CD1c-positive myeloid dendritic cell (primary cell): ENCODE data around the gene STRA6.

Experiments used
- DNase-seq: peaks from one replicate; pipeline ENCODE4 v3.0.0-alpha.2; 2016; ENCODE audit errors: extremely low spot score

STRA6 gene

GRCh38 chr15:74202452-74203401 is at the start of gene STRA6:
STRA6 (minus strand) TSS chr15:74202787; CDS start chr15:74202267, 520 bp downstream.
- DNase-seq = no peak

DNA sequence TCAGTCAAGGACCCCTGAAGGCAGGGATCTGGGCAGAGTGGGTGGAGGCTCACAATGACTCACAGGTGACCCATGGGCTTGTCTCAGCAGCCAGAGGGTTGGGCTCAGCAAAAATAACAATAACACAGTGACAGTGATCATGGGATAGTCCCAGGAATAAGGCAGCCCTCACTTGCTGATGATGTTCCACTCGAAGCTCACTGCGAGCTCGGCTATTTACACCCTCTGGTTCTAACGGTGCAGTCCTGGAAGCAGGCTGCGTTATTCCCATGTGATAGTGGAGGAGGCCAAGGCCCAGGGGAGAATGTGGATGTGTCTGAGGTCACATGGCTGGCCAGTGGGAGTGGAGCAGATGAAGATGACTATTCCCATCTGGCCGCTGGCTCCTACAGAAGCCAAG is 49.7 kb upstream of the STRA6 start:
- no peak for DNase-seq

- DNase-seq = no peak
Measured at GRCh38 chr15:74251131-74251811, 48.7 kb upstream of the STRA6 start.

DNA sequence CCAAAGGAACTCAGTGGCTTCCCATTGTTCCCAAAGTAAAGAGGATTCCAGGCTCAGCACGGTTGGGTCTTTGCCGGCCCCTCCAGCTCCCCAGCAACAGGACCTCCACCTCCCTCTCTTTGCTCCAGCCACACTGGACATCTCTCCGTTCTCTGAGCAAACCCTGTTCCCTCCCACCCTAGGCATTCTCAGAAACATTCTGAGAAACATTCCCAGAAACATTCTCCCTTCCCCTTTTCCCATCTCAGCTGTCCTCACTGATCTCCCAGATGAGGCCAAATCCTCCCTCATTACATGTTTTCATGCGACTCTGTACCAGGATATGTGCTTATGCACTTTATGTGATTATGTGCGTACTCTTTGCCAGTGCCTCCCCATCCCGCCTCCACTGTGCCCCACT is 47.7 kb upstream of the STRA6 start:
- DNase-seq = no peak

DNA sequence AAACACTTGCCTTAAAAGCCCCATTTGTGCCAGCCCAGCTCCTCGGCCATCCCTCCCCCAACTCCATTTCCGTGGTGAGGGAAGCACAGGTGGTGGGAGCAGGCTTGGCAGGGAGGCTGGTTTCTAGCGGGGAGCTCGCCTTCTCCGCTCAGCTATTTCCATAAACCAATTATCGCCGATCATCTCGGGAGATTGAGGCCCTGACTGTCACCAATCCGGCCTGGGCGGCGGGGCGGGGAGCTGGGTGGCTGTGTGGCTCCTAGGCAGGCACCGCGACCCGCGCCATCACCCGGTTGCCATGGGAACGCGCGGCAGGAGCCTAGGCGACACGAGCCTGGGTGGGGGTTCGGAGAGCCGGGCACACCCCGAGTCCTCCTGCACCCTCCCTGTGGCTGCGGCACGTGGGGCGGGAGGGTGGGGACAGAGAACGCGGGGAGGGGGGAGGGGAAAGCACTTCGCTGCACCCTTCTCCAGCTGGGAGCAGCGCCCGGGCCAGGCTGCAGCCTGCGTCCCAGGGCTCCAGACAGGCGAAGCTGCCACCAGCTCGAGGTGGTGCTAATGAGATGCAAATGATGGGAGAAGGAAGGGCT is 42.9 kb upstream of the STRA6 start:
- no peak for DNase-seq

DNA sequence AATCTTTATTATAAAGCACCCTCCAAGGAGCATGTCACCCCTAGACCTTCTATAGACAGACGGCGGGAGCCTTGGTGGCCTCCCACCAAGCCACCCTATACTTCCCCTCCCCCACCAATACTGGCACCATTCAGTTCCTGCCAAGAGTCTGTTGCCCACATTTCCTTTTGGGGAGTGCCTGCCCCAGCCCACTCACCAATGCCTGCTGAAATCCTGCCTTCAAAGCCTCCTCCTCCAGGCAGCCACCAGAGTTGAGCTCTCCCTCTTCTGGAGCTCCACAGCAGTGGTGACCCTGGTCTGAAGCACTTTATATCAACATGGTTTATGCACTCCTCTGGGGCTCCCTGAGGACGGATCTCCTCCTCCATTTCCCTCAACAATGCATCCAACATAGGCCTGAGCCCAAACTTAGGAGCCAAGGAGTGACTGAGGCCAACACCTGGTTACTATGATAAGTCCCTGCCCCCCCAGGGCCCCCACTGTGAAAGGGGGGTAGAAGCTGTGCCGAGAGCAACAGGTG is 42.3 kb upstream of the STRA6 start:
- no peak for DNase-seq

GRCh38 chr15:74243431-74243830 is 40.8 kb upstream of the STRA6 start:
- DNase-seq = no peak

DNA sequence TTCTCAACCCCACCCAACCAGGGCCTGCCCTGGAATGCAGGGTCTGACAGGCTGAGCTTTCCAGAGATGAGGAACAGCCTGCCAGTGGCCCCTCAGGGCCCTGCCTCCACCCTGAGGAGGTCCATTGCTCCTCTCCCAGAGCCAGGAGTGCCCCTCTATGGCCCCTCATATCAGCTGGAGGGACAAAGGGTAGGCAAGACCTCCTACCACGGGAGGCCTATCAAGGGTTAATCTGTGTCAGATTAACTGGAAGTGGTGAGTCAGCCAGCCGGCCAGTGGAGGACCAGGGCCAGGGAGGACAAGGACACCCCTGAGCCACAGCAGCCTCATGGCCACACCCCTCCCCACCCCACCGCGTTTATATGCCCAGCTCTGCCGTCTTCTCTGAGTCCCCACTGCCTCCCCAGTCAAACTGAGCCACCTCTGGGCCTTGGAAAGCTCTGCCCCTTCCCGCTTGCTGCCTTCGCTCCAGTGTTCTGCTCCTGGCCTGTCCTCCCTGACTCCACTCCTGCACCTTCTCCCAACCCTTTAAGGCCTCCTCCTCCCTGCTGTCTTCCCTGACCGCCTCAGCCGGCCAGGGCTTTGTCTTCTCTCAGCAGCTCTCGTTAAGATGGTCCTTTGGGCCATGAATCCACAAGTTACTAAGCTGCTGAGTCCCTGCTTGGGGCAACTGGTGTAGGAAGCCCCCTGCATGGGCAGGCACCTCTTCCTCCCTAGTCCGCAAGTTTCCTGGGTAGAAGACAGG is 40.0 kb upstream of the STRA6 start:
- DNase-seq = no peak

GRCh38 chr15:74240897-74241614 is 38.5 kb upstream of the STRA6 start:
- no peak for DNase-seq

- DNase-seq = no peak
Measured at GRCh38 chr15:74240002-74240568, 37.5 kb upstream of the STRA6 start.

- DNase-seq = no peak
Measured at GRCh38 chr15:74239051-74239705, 36.6 kb upstream of the STRA6 start.

GRCh38 chr15:74235962-74236361 is 33.4 kb upstream of the STRA6 start, which contains the start of gene CCDC33:
CCDC33 (plus strand) TSS chr15:74236326; CDS start chr15:74236720, 394 bp downstream.
- DNase-seq = peak; percentile 13

GRCh38 chr15:74234598-74234875 is 31.9 kb upstream of the STRA6 start:
- no peak for DNase-seq

DNA sequence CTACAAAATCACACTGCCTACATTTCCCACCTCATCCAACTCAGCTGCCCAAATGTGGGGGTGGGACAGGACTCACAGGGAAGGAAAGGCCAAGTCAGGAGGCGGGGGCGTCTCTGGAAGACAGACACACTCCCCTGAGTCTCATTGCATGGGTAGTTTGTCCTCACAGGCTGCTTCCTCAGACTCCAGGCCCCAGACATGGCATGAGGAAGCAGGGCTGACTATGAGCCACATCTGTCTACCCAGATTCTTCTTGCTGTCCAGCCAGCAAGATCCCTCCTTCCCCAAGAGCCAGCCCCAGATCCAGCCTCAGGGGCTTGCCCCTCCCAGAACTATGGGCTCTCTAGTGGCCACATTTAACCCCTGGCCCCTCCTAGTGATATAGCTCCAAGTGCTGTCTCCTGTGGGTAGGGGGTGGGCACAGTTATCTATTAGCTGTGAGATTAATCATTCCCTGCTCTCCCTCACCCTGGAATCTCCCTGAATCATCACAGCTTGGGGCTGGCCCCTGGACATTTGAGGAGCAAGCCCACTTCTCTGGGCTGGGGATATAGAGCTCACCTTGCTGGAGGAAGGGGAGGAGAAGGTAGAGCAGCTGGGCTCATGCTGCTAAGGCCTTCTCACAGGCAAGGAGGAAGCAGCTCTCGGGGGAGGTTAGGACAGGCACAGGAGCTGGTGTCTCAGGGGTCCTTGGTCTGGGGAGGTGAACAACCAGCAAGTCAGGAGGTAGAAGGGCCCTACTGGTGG is 31.4 kb upstream of the STRA6 start:
- DNase-seq = no peak

- DNase-seq = no peak
Measured at GRCh38 chr15:74233373-74233772, 30.8 kb upstream of the STRA6 start.

GRCh38 chr15:74231475-74231874 is 28.9 kb upstream of the STRA6 start:
- DNase-seq = no peak

DNA sequence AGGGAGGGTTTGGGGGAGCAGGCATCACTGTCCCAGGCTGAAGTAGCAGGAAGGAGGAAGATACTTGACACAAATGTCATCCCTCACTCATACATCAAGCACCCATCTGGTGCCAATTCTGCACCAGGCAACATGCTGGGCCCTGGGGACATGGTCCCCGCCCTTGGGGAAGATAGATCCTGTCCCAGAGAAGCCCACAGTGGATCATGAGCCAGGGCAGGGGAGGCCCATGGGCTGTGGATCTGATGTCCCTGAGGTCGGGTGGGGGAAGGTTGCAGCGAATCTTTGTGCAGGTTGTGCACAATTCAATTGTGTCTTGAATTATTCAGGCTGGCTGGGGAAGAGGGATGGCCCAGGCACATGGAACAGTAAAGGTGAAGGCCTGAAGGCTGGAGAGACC is 27.1 kb upstream of the STRA6 start:
- no peak for DNase-seq

DNA sequence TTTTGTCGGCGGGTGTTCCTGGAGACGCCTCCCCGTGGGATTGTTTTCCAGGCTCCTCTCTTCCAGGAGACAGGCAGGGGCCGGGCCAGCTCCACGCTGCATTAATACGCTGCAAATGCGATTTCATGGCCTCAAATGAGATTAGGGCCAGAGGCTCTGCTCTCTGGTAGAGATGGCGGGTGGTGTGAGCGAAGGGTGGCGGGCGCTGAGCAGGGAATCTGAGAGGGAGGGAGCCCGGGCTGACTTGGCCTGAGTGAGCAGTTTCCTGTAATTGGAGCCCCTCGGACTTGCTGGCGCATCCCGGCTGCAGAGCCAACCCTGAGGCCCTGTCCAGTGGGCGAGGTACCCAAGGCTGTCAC is 26.1 kb upstream of the STRA6 start:
- DNase-seq = no peak

GRCh38 chr15:74227968-74228722 is 25.6 kb upstream of the STRA6 start:
- no peak for DNase-seq
